Loucy (cell line): Measurements from ENCODE around the gene MOB1B.
A peak's percentile ranks its signal among the peaks of the same experiment; 100 is the strongest.

Experiments used
- H2AFZ ChIP-seq: fragments of 200-600 bp; sonication (generic); 2 replicates; pipeline ENCODE4 v1.6.0; 2016; ENCODE audit warnings: antibody characterized with exemption, mild to moderate bottlenecking, low read length, moderate library complexity
- H3F3A ChIP-seq: fragments of 200-600 bp; 2 replicates; pipeline ENCODE4 v1.6.0; 2016; ENCODE audit warnings: antibody characterized with exemption, low read depth, mild to moderate bottlenecking
- H3K27me3 ChIP-seq: fragments of 200-600 bp; sonication (generic); 2 replicates; pipeline ENCODE4 v1.6.1; 2014; ENCODE audit warnings: low read length, mild to moderate bottlenecking; ENCODE audit not compliant: insufficient read depth, poor library complexity, severe bottlenecking
- H3K36me3 ChIP-seq: fragments of 200-600 bp; sonication (generic); 2 replicates; pipeline ENCODE4 v1.6.1; 2016; ENCODE audit warnings: low read length; ENCODE audit not compliant: insufficient read depth
- H3K4me1 ChIP-seq: fragments of 200-600 bp; sonication (generic); 2 replicates; pipeline ENCODE4 v1.5.1; 2014; ENCODE audit warnings: low read length, mild to moderate bottlenecking; ENCODE audit not compliant: insufficient read depth, poor library complexity, severe bottlenecking
- H3K4me2 ChIP-seq: fragments of 200-600 bp; sonication (generic); 2 replicates; pipeline ENCODE4 v1.6.0; 2014; ENCODE audit warnings: antibody characterized with exemption, low read length, low read depth, mild to moderate bottlenecking; ENCODE audit not compliant: poor library complexity, severe bottlenecking
- H3K4me3 ChIP-seq: fragments of 200-600 bp; sonication (generic); 2 replicates; pipeline ENCODE4 v1.5.1; 2014; ENCODE audit warnings: low read length, mild to moderate bottlenecking, mixed read lengths; ENCODE audit not compliant: poor library complexity, severe bottlenecking
- H3K79me2 ChIP-seq: fragments of 200-600 bp; sonication (generic); 2 replicates; pipeline ENCODE4 v1.6.1; 2014; ENCODE audit warnings: low read length; ENCODE audit not compliant: insufficient read depth
- H3K9ac ChIP-seq: fragments of 200-600 bp; sonication (generic); 2 replicates; pipeline ENCODE4 v1.6.0; 2014; ENCODE audit warnings: mild to moderate bottlenecking, low read depth, low read length, moderate library complexity; ENCODE audit not compliant: poor library complexity, severe bottlenecking
- H3K9me2 ChIP-seq: fragments of 200-600 bp; sonication (generic); replicated peaks from 2 replicates; pipeline ENCODE4 v1.6.1; 2016; ENCODE audit warnings: low read depth, low read length, mixed read lengths
- H3K9me3 ChIP-seq: fragments of 200-600 bp; sonication (generic); 2 replicates; pipeline ENCODE4 v1.6.1; 2014; ENCODE audit warnings: mild to moderate bottlenecking, antibody characterized with exemption, low read length, low read depth; ENCODE audit not compliant: insufficient read depth
- H4K20me1 ChIP-seq: fragments of 200-600 bp; sonication (generic); 2 replicates; pipeline ENCODE4 v1.6.0; 2014; ENCODE audit warnings: antibody characterized with exemption, low read length, mild to moderate bottlenecking; ENCODE audit not compliant: insufficient read depth, poor library complexity, severe bottlenecking
- CTCF ChIP-seq: fragments of 200-600 bp; sonication (generic); conservative IDR thresholded peaks from 2 replicates; pipeline ENCODE4 v1.5.1; 2014; ENCODE audit warnings: mild to moderate bottlenecking, antibody characterized with exemption, low read length
- EZH2phosphoT487 ChIP-seq: fragments of 200-600 bp; IDR thresholded peaks from 2 replicates; pipeline ENCODE4 v1.6.1; 2018; ENCODE audit warnings: antibody characterized with exemption, mild to moderate bottlenecking, moderate library complexity, borderline replicate concordance

Gene MOB1B

GRCh38 chr4:70908993-70909556 lies 6.9 kb downstream of the MOB1B start:
- Histone ChIP-seq H3K9me3 (no peaks in the 10 kb centered on the region), H3F3A (no peaks in the 10 kb centered on the region), H3K4me2 (no peak overlapping the region), H2AFZ (no peak overlapping the region), H3K9me2 (no peaks in the 10 kb centered on the region), H3K4me3 (no peak overlapping the region), H3K27me3 (no peaks in the 10 kb centered on the region), H3K9ac (no peak overlapping the region), H3K36me3 (no peaks in the 10 kb centered on the region), H3K4me1 (peaks cover 33% of the 10 kb centered on the region), H4K20me1 (peaks cover 28% of the 10 kb centered on the region), H3K79me2 (peaks cover 86% of the 10 kb centered on the region)
- no peak for TF ChIP-seq CTCF
- no peak for TF ChIP-seq EZH2phosphoT487

GRCh38 chr4:70914000-70914399 lies 11.8 kb downstream of the MOB1B start:
- Histone ChIP-seq H2AFZ (no peak overlapping the region), H3F3A (no peaks in the 10 kb centered on the region), H3K9me3 (peaks cover 5% of the 10 kb centered on the region; the same call in 1 of the 2 replicates), H3K9me2 (no peaks in the 10 kb centered on the region), H3K27me3 (no peaks in the 10 kb centered on the region), H3K79me2 (peaks cover 80% of the 10 kb centered on the region), H4K20me1 (peaks cover 4% of the 10 kb centered on the region), H3K4me2 (no peak overlapping the region), H3K4me3 (no peak overlapping the region), H3K9ac (no peak overlapping the region), H3K4me1 (peaks cover 10% of the 10 kb centered on the region), H3K36me3 (no peaks in the 10 kb centered on the region)
- no peak for TF ChIP-seq EZH2phosphoT487
- TF ChIP-seq CTCF: peak; percentile 25

- no peak overlapping the region for H3K4me3 ChIP-seq
- peaks cover 78% of the 10 kb centered on the region for H3K79me2 ChIP-seq
- H3K9ac ChIP-seq: no peak overlapping the region
- TF ChIP-seq CTCF (no peak), EZH2phosphoT487 (no peak)
- H3K36me3 ChIP-seq: no peaks in the 10 kb centered on the region
- H3K9me2 ChIP-seq: no peaks in the 10 kb centered on the region
- peaks cover 4% of the 10 kb centered on the region for H4K20me1 ChIP-seq
- peaks cover 5% of the 10 kb centered on the region; the same call in 1 of the 2 replicates for H3K9me3 ChIP-seq
- H2AFZ ChIP-seq: no peak overlapping the region
- no peaks in the 10 kb centered on the region for H3F3A ChIP-seq
- H3K27me3 ChIP-seq: no peaks in the 10 kb centered on the region
- H3K4me1 ChIP-seq: peaks cover 10% of the 10 kb centered on the region
- peak overlapping the region; percentile 11 for H3K4me2 ChIP-seq
These were observed 12.5 kb downstream of the MOB1B start for GRCh38 chr4:70914631-70915030.
